ENCODE data around the gene CAMK1G.

CAMK1G gene

DNA sequence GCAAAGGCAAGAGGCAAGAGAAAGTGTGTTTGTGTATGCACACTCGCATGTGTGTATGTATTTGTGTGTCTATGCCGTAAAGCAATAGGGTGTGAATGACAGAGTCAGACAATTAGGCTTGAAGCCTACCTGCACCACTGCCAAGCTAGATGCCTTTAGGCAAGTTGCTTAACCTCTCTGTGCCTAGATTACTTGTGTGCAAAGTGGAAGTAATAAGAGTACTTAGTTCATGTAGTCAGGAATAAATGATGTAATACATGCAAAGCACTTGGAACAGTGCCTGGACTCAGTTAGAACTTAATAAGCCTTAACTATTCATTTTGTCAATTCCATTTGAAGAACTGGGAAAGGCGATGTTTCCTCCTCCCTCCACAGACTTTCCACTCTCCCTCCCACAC is 37.0 kb downstream of the CAMK1G start:
- peak; percentile 25 to 27 for DNase-seq

DNA sequence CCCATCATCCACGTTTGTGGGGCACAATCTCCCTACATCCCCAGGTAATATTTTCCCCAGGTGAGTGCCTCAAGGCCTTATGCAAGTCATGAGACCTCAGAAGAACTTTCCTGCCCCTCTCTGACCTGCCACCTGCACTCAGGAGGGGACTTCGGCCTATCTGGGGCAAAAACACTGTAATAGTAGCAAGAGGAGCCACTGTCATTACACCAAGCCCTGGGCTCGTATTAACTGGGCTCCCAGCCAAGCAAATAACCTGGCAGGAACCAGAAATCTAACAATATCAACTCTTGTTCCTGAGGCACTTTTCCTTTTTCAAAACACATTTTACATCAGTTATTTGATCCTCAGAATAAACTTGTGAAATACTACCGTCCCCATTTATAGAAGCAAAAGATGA is 37.8 kb downstream of the CAMK1G start:
- DNase-seq: no peak

DNA sequence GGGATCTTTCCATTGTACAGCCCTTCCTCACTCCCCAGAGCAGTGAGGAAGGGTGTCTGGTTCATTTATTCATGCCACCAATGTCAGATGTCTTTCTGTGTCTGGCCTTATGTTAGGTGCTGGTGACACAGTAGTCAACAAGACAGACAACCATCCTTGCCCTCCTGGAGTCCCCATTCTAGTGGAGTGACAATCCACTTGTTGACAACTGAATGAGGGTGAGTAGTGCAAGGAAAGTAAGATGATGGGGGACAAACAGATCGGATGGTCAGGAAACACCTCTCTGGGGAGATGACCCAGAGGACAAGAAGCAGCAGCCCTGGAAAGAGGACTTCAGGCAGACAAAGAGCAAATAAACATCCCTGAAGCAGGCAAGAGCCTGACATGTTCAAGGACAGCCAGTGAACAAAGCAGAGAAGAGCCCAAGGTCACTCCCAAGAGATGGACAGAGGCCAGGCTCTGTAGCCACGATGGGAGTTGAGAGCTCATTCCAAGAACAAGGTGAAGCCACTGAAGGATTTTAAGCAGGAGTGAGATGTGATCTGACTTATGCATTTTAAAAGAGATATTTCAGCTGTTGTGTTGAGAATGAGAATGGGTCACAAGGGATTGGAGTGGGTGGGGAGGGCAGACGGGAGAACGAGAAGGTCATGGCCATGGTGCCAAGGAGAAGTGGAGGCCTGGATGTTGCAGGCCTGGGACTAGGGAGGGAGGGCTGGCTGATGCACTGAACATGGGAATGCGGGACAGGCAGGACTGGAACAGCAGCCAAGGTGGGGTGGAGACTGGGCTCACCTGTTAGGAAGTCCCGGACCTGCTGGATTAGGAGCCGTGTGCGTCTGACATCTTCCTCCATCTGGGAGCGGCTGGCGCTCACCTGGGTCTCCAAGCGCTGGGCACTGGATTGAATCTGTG is 38.5 kb downstream of the CAMK1G start:
- DNase-seq: peak in 1 of 2 donors; percentile 18

DNA sequence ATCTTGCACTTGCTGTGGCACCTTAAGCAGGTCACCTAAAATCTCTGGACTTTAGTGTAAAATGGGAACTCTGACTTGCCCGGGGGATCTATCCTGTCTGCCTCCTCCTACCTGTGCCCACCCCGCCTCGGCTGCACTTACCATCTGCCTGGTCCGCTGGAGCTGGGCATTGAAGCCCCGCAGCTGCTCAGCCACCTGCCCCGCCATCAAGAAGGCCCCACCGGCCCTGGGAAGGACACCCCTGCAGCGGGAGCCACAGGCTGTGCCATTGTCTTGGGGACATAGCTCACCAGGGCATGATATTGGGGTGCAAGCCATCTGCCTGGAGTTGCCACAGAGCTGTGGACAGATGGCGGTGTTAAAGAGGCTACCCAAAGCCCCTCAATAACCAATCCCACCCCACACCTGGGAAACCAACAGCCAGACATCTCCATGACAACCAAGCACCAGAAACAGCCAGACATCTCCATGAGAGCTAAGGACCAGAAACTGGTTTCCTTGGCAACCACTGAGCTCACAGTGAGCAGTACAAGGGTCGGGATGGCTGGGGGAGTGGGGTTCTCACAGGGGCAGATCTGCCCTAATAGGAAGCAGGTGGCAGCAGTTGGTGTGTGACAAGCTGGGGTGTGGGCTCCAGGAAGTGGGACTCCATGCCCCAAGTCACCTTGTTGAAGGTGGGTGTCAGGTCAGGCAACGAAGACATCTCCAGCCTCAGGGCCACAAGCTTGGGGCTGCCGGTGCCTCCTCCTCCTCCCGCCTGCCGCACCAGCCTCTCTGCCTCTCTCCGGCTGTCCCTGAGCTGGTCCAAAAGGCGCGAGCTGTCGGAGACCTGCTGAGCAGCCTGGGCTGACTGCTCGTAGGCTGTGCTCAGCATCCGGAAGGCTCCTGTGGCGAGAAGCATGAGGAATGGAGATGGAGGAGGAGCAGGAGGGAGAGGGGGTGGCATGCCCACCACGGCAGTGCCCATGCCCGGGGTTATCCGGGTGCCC is 39.6 kb downstream of the CAMK1G start:
- DNase-seq: no peak

DNA sequence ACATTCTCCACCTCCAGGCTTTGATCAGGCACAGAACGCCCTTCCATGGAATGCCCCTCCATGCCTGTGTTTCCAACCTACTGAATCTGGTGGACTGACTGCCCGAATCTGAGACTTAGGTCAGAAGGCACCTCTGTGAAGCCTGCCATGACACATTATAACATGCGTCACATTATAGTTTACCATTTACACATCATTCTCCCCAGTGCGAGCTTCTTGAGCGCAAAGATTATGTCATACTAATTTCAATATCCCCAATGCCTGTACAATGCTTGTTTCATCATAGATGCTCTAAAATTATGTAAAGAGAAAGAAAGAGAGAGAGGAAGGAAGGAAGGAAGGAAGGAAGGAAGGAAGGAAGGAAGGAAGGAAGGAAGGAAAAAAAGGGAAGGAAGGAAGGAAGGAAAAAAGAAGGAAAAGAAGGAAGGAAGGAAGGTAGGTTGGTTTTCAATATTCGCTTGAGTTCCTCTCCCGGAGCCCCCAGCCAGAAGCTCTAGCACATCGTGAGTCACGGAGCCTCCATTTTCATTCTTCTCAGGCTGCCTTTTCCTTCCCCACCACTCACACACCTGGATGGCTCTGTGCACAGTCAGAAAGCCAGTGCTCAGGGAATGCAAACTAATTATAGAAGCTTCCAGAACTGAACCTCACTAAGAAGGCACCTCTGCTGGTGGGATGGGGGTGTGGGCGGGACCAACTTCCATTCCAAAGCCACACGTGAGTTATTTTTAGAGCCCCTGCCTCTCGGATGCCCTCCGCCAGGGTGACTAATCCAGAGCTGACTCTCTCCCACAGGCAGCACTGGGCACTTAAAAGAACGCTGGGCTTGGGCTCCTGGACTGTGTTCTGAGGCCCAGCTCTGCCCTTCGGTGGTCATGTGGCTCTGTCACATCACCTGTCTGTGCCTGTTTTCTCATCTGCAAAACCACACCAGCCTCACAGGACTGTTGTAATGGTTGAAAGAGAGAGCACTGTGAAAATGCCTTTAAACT is 41.3 kb downstream of the CAMK1G start:
- DNase-seq: peak; percentile 41 to 60

DNA sequence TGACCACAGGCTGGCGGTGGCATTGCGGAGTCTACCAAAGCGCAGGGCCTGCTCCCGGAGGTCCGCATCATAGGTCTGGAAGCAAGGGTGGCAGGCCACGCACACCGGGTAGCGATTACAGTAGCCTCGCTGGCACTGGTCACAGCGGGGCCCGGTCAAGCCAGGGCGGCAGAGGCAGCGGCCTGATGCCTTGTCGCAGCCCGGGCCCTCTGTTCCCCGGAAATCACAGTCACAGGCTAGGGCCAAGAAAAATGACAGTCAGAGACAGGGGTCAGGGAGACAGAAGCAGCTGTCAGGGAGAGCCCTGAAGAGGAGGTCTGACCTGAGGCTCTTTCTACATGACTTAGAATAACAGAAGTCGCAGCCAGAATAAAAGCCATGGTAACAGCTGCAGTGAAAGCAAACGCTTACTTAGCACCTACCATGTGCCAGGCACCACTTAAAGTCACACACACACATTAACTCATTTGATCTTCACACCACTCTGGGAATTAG is 42.3 kb downstream of the CAMK1G start:
- peak; percentile 16 to 26 for DNase-seq

DNA sequence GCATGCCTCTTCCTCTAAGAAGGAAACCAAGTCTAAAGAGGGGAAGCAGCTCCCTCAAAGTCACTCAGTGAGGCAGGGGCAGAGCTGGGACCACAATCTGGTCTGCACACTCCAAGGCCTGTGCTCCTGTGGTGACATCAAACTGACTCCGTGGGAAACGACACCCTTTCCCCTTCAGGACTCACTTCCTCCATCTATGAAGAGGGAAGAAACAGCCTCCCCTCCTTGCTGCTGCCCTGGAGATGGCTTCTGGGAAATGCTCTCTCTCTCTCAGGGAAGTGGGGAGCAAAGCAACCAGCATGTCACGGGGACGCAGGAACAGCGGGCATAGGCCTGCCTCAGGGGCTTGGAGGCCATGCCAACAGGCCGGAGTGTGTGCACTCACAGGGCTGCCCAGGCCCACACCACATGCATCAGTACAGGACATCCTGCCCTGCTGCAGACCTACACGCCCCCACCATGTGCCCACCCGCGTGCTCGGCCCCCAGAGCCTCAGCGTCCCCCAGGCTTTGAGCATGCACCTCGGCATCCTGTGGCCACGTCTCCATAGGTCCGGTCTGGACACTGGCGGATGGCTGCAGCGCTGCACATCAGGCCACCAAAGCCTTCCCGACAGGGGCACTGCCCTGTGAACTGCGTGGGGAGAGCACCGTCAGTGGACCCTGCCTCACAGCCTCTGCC is 43.0 kb downstream of the CAMK1G start:
- DNase-seq: peak; percentile 71 to 76

DNA sequence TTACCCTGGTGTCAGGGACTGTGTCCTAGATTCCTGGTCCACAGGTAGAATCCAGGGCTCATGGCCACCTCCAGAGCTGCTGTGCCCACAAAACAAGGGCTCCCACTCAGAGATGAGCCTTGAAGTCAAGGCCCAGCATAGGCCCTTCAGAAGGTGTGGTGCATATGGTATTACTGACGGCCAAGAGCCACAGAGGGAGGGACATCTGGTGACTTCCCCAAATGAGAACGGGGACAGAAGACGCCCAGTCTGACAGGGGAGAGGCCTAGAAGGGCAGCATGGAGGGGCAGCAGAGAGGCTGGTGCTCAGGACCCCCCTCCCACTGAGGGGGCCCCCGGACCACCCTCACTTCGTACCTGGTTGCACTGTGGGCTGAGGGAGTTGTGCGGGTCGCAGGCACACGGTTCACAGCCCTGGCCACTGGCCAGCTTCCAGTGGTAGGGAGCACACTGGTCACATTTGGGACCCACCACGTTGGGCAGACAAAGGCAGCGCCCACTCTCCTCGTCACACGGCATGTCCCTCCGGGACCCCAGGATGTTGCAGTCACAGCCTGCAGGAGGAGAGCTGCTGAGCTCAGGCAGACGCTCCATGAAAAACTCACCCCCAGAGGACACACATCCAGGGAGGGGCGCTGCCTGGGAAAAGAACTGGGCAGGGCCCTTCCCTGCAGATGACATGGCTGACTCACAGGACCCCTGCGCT is 43.7 kb downstream of the CAMK1G start:
- DNase-seq: peak; percentile 60 to 70

DNA sequence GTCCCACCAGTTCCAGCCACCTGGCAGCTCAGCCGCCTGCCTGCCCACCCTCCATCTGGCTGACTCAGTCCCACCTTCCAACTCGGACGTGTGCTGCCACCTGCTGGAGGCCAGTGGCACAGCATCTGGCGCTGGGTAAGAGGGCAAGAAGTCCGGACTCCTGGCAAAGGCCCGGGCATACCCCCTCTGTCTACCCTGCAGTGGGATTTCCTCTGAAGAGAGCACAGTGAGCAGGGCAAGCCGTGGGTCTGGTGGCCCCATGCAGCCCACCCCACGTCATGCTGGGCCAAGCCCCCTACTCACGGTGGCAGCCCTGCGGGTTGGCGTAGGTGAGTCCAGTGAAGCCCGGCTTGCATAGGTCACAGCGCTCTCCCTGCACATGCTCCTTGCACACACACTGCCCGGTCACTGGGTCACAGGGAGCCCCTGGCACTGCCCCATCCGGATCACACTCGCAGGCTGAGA is 44.2 kb downstream of the CAMK1G start:
- peak; percentile 76 to 79 for DNase-seq

DNA sequence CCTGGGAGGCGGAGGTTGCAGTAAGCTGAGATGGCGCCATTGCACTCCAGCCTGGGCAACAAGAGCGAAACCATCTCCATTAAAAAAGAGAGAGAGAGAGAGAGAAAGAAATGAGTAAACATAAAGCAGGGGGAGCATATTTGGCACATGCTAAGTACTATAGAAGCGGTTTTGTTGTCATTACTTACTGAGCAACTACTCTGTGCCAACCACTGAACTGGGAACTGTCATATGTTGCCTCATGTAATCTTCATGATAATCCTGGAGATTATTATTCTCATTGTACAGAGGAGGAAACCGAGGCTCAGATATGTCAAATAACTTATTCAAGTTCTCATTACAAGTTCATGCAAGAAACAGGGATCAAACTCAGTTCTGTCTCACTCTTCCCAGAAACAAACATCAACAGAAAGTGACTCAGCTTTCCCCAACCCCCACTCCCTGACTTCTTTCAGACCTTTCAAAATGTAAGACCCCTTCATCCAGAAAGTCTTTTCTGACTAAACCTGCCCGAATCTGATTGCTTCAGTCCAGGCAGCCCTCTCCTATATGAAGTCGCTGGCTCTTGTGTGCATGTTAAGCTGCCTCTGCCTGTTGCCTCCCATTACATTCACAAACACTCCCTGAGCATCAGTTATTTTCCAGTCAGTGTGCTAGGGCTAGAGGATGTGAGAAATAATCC is 45.2 kb downstream of the CAMK1G start:
- no peak for DNase-seq

DNA sequence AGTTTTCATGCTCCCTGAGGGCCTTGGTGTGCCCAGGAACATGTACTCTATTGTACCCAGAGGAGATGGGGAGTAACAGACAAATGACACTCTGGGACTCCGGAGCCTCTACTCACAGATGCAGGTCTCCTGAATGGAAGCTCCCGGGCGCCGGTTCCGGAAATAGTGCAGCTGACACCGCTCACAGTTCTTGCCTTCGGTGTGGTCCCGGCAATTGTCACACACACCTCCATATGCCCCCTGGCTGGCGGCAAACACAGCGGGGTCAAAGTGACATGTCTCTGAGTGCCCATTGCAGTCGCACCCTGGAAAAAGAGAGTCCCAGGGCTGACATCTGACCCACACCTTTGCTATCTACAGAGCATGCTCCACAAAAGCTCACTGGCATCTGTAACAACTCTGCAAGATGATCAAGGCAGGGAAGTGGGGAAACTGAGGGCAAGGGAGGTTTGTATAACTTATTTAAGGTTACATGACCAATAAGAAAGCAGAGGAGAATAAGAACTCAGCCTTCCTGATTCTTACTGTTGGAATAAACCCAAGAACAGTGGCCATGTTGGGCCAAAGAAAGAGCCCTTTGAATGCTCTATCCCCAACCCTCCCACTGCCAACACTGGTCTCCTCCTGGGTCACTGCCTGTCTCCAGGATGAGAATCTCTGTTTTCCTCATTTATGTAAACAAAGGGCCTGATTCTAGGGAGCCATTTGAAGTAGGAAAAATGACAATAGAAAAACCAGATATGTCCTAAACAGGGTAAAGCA is 46.3 kb downstream of the CAMK1G start:
- no peak for DNase-seq

DNA sequence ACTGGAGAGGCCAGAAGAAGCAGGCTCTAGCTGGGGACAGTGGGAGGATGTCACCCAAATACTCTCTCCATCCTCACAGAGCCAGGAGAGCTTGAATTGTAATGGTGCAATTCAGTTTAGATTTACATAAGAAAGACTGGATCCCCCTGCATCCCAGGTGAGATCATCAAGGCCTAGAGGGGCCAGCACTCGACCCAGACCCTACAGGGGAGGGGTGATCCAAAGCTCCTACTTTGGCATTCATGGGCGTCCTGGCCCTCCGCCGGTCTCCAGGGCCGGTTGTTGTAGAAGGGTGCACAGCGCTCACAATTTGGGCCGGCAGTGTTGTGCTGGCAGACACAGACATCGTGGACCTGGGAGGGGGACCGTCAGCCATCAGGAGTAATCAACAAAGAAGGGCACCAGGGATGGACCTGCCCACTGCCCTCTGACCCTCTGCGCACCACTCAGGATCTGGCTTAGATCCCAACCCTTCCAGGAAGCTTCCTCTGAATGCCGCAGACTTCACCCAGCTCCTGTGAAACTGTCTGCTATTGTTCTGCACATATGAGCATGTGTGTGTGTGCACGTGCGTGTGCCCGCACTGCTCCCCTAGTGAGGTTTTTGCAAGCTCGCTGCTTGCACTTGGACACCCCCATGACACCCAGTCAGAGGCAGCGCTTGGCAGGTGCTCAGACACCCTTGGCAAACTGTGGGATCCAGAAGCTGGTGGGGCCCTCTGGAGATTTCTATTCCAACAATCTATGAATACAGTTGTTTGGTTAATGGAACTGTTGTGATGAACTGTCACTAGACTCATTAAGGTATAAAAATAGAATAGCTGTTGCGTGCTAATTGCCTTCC is 47.1 kb downstream of the CAMK1G start:
- DNase-seq: no peak

DNA sequence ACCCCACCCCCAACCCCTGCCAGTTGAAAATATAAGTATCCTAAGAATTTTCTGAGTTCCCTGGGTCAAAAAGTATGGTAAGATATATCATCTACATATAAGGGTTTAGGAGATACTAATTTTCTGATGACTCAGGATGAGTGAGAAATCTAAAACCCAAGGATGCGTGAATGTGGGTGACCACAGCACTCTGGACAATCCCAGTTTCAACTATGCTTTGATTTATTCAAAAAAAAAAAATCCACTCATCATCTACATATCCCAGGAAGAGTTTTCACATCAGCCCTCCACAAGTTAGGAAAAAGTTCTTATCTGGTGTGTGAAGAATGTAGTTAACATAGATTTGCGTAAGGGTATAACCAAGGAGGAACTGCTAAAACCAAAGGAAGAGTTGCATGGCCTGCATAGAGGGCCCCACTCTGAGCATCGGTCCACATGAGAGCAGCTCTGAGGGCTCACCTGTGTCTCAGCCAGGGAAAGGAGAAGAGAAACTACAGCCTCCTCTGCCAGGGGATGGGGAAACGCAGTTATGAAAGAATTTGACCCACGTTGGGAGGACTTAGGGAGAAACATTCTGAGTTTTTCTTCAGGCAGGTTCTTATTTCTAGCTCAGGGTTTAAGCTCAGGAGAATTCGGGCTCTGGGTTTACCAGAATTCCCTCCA is 50.0 kb downstream of the CAMK1G start:
- DNase-seq: peak in 1 of 2 donors; percentile 14

DNA sequence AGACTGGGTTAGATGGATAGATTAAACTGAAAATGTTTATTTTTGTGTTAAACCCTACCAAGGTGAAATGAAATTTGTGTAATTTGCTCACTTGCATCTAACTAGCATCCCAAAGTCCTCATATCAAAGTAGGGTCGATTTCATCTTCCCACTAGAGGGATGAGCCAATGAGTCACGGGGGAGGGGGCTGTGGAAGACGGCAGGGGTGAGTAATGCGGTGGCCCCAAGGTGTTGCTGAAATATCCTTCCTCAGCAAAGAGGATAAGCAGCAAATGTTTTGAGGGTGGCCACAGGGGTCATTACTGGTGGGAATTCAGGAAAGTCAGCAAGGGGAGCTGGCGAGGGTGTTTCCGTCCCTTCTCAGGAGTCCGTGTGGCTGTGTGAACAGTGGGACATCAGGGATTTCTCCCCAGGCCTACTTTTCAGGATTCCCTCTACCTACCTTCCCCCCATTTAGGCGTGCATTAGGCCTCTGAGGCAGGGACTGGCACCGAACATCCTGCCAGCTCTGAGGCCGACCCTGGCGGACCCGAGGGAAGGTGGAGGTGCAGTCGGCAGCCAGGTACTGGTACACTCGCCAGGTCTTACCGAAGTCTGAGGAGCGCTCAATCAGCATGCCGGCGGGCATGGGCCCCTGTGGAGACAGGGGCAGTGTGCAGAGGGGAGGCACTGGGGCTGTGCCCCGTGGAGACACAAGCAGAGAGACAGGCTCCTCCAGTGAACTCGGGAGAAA is 50.7 kb downstream of the CAMK1G start:
- no peak for DNase-seq

DNA sequence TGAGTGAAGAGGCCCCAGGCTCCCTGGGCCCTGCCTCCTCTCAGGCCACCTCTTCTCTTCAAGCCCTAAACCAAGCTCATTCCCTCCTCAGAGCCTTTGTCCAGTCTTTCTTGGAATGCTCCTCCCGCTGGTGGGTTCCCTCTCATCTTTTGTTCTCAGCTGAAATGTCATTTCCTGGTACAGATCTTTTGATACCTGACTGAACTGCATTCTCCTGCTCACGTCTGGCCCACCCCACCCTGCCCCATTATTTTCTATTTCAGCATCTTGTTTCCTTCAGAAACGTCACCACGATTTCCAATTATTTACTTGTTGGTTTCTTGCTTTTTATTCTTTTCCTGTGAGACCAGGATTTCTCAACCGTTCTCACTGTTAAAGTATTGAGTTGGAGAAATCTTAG is 52.3 kb downstream of the CAMK1G start:
- no peak for DNase-seq

DNA sequence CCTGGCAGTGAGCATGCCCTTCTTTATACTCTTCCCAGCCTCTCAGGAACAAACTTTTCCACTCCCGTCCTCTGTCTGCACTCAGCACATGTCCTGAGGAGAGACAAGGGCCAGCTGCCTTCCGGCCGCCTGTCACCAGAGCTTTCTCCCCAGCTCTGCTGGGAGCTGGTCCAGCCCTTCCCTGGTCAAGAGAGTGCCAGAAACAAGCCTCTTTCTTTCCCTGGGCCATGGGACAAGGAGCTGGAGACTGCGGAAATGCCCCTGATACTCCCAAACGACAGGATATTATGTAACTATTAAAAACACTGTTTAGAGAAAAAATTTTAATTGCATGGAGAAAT is 58.3 kb downstream of the CAMK1G start:
- DNase-seq: no peak

DNA sequence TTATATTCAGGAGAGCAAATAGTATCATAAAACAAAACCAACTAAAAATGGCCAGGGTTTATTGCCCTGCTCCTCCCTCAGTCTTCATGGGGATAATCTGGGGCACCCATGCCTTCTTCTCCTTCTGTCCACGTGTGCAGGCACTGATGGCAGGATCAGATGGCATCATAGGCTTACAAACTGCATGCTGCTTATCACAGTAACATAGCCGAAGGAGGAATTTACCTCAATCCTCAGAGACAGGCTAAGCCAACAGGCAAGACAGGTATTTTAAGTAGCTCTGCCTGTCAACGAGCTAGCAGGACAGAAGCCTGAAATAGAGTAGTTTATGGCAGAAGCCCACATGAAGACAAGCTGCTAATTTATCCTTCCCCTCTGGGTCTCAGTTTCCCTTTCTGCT is 59.3 kb downstream of the CAMK1G start:
- no peak for DNase-seq

All from inflammatory macrophage (primary cell).